Suprapubic skin (tissue), 4 donors: ENCODE data around the gene UAP1. TPM values are rescaled to one million over a fixed set of nuclear protein-coding genes. Genes with fewer than 3 reads are reported as not detected.

ENCODE experiments used
- DNase-seq, 2 donors: peaks; one replicate each; pipeline ENCODE4 v3.0.0-alpha.2; 2019; ENCODE audit warnings: low spot score in 2 of 2
- H3K27ac ChIP-seq: fragments of 200-600 bp; sonication (generic); one replicate; pipeline ENCODE4 v1.5.1; 2019
- H3K27me3 ChIP-seq: fragments of 200-600 bp; sonication (generic); one replicate; pipeline ENCODE4 v1.5.1; 2019
- H3K36me3 ChIP-seq: fragments of 200-600 bp; sonication (generic); one replicate; pipeline ENCODE4 v1.5.1; 2019
- H3K4me1 ChIP-seq: fragments of 200-600 bp; sonication (generic); one replicate; pipeline ENCODE4 v1.5.1; 2019
- H3K4me3 ChIP-seq: fragments of 200-600 bp; sonication (generic); one replicate; pipeline ENCODE4 v1.5.1; 2019; ENCODE audit warnings: mild to moderate bottlenecking
- H3K9me3 ChIP-seq: fragments of 200-600 bp; sonication (generic); one replicate; pipeline ENCODE4 v1.5.1; 2019
- EP300 ChIP-seq: sonication (generic); formaldehyde crosslinking; IDR thresholded peaks from one replicate; pipeline ENCODE4 v1.6.1; 2017; ENCODE audit warnings: antibody characterized with exemption
- POLR2A ChIP-seq, 2 donors: fragments of 450-650 bp; IDR thresholded peaks; one replicate each; pipeline ENCODE4 v1.6.1; 2017; ENCODE audit warnings: antibody characterized with exemption in 2 of 2, mild to moderate bottlenecking in 2 of 2, moderate library complexity in 2 of 2
- POLR2AphosphoS5 ChIP-seq, 3 donors: sonication (generic); formaldehyde crosslinking; IDR thresholded peaks; one replicate each; pipeline ENCODE4 v1.6.1; 2017; ENCODE audit warnings: antibody characterized with exemption in 3 of 3
- WGBS: methylation state at CpG from one replicate; pipeline ENCODE4 v1.1.5; 2018; 5-methylcytosine and 5-hydroxymethylcytosine counted together
- total RNA-seq, 4 donors: library from RNA; depleted of rRNA; stranded (reverse); fragments of >200 nt; gene quantifications; one replicate each; pipeline ENCODE4 v1.1.0, GENCODE V29; 2016
- TF ChIP-seq, protein P1 (sequence below), 2 donors: fragments of 200-600 bp in 1 of 2; fragments of 450-650 bp in 1 of 2; sonication (generic) in 1 of 2; IDR thresholded peaks; one replicate each; pipeline ENCODE4 v1.5.1; 2016 to 2019; ENCODE audit warnings: antibody characterized with exemption in 2 of 2, mild to moderate bottlenecking in 1 of 2, moderate library complexity in 1 of 2

Gene UAP1
- total RNA-seq, 4 donors from 2014 or later: 27.0 to 65.7 (median 47.9) TPM

DNA sequence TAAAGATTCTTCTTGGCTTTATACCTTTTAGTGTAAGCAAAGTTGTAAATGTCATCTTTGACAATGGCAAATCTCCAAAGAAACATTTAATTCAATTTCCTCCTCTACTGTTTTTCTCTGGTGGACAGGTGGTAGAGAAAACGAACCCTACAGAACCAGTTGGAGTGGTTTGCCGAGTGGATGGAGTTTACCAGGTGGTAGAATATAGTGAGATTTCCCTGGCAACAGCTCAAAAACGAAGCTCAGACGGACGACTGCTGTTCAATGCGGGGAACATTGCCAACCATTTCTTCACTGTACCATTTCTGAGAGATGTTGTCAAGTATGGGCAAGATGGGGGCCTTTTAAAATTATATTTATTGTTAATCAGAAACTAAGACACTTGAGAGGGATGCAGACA lies 25.8 kb downstream of the UAP1 start:
- TF ChIP-seq EP300 (no peak), POLR2A (IDR thresholded peaks at IDR 0.05) (no peak), POLR2AphosphoS5 (IDR thresholded peaks at IDR 0.05) (no peak)
- TF ChIP-seq, protein P1, sequence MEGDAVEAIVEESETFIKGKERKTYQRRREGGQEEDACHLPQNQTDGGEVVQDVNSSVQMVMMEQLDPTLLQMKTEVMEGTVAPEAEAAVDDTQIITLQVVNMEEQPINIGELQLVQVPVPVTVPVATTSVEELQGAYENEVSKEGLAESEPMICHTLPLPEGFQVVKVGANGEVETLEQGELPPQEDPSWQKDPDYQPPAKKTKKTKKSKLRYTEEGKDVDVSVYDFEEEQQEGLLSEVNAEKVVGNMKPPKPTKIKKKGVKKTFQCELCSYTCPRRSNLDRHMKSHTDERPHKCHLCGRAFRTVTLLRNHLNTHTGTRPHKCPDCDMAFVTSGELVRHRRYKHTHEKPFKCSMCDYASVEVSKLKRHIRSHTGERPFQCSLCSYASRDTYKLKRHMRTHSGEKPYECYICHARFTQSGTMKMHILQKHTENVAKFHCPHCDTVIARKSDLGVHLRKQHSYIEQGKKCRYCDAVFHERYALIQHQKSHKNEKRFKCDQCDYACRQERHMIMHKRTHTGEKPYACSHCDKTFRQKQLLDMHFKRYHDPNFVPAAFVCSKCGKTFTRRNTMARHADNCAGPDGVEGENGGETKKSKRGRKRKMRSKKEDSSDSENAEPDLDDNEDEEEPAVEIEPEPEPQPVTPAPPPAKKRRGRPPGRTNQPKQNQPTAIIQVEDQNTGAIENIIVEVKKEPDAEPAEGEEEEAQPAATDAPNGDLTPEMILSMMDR (IDR thresholded peaks at IDR 0.05): no peak
- H3K4me3 ChIP-seq: no peak overlapping the region
- no peaks in the 10 kb centered on the region for H3K27me3 ChIP-seq
- no peaks in the 10 kb centered on the region for H3K4me1 ChIP-seq
- DNase-seq: no peak
- H3K27ac ChIP-seq: no peak overlapping the region
- peaks cover 43% of the 10 kb centered on the region for H3K36me3 ChIP-seq
- H3K9me3 ChIP-seq: no peaks in the 10 kb centered on the region
- WGBS: 45% methylated on average over 6 of the region's 6 CpGs

DNA sequence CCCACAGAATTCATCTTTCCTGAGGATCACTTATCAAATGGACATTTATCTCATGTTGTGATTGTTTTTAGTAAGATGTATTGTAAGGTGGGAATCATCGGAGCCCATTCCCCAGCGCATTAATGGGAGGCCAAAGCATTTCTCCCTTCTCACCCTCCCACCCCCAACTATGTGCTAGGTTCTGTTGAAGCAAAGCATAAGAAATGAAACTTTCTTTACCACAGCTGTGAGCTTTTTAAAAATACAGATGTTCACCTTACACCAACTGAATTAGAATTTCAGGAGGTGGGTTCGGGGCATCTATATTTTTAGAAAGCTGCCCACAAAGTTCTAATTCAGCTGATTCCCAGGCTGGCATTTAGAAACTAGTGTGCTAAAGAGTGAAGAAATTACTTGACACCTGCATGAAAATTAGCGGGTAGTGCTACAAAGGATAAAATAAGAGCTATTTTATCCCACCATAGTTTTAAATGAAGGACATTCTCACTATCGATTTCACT lies 26.3 kb downstream of the UAP1 start:
- TF ChIP-seq EP300 (no peak), POLR2AphosphoS5 (IDR thresholded peaks at IDR 0.05) (no peak), POLR2A (IDR thresholded peaks at IDR 0.05) (no peak)
- TF ChIP-seq, protein P1 (IDR thresholded peaks at IDR 0.05): no peak
- 97% methylated on average over 5 of the region's 5 CpGs for whole genome bisulfite sequencing
- Histone ChIP-seq H3K27me3 (no peaks in the 10 kb centered on the region), H3K9me3 (no peaks in the 10 kb centered on the region), H3K4me3 (no peak overlapping the region), H3K27ac (no peak overlapping the region), H3K36me3 (peaks cover 47% of the 10 kb centered on the region), H3K4me1 (no peaks in the 10 kb centered on the region)
- DNase-seq: no peak

DNA sequence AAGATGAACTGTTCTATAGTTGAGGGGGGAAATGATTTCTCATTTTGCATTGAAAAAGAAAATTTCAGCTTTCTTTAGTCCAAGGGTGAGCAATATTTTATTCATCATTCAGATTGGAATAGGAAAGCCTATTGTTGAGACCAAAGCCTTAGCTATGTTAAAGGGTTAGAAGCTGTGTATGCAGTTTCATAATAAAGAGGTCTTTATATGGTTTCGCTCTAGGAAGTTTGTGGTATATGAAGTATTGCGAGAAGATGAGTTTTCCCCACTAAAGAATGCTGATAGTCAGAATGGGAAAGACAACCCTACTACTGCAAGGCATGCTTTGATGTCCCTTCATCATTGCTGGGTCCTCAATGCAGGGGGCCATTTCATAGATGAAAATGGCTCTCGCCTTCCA lies 28.6 kb downstream of the UAP1 start:
- Histone ChIP-seq H3K27ac (no peak overlapping the region), H3K27me3 (no peaks in the 10 kb centered on the region), H3K4me1 (no peaks in the 10 kb centered on the region), H3K36me3 (peaks cover 58% of the 10 kb centered on the region), H3K9me3 (no peaks in the 10 kb centered on the region), H3K4me3 (no peak overlapping the region)
- DNase-seq: no peak
- TF ChIP-seq POLR2AphosphoS5 (IDR thresholded peaks at IDR 0.05): no peak
- no peak for TF ChIP-seq EP300
- TF ChIP-seq, protein P1 (IDR thresholded peaks at IDR 0.05): no peak
- TF ChIP-seq POLR2A (IDR thresholded peaks at IDR 0.05): no peak
- 85% methylated on average over 3 of the region's 3 CpGs for WGBS

DNA sequence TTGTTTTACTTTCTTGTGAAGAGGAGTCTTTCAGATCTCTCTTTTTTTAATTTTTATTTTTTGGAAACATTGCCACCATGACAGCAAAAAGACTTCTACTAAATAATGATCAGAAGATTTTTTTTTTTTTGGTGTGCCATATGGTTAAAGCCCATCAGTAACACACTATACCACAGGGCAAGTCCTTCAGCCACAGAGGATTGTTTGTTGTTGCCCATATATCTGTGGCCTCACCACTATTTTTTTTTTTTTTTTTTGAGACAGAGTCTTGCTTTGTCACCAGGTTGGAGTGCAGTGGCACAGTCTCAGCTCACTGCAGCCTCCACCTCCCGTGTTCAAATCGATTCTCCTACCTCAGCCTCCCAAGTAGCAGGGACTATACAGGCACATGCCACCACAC lies 29.2 kb downstream of the UAP1 start:
- no peaks in the 10 kb centered on the region for H3K9me3 ChIP-seq
- H3K36me3 ChIP-seq: peaks cover 59% of the 10 kb centered on the region
- TF ChIP-seq POLR2AphosphoS5 (IDR thresholded peaks at IDR 0.05) (no peak), EP300 (no peak), POLR2A (IDR thresholded peaks at IDR 0.05) (no peak)
- TF ChIP-seq, protein P1 (IDR thresholded peaks at IDR 0.05): no peak
- H3K4me3 ChIP-seq: no peak overlapping the region
- WGBS: 100% methylated on average over 2 of the region's 2 CpGs
- H3K27ac ChIP-seq: no peak overlapping the region
- DNase-seq: no peak
- no peaks in the 10 kb centered on the region for H3K4me1 ChIP-seq
- no peaks in the 10 kb centered on the region for H3K27me3 ChIP-seq

DNA sequence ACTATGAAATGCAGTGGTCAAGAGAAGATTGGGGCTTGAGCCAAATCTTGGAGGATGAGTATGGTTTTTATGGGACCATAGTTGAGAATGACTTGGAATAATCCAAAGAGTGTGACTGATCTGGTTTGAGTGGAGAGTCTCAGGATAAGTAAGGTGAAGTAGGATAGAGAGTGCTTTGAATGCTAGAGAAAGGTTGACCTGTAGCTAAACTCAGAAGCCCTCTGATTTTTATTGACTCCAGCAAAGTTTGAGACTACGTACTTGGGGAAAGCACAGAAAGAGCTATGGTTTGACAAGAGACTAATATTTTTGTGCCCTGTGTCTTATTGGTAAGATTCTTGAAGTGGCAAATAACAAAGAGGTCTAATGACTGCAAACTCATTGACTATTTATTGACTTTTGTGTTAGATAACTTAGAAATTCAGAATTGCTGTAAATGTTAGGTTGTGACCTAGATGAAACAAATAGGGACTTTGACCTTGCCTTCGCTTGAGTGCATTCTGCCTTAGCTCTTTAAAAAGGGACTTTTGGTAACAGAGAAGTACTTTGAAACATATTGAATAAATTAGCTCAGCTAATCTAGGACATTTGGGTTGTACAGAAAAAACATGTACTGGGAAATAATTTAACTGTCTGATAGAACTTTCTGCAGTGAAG lies 35.1 kb downstream of the UAP1 start:
- no peak for TF ChIP-seq POLR2A (IDR thresholded peaks at IDR 0.05)
- no peak for TF ChIP-seq POLR2AphosphoS5 (IDR thresholded peaks at IDR 0.05)
- no peak for TF ChIP-seq EP300
- TF ChIP-seq, protein P1 (IDR thresholded peaks at IDR 0.05): no peak
- H3K27ac ChIP-seq: no peak overlapping the region
- no peaks in the 10 kb centered on the region for H3K27me3 ChIP-seq
- H3K9me3 ChIP-seq: no peaks in the 10 kb centered on the region
- H3K4me3 ChIP-seq: no peak overlapping the region
- peaks cover 65% of the 10 kb centered on the region for H3K36me3 ChIP-seq
- H3K4me1 ChIP-seq: no peaks in the 10 kb centered on the region
- WGBS: 51% methylated on average over 2 of the region's 2 CpGs
- no peak for DNase-seq
